Colon (tissue), 2 donors: Measurements from ENCODE around the gene TRIO.

Experiments used
- FAIRE-seq: peaks from 2 replicates; lab custom pipeline; 2012; peaks lifted over from hg19 to GRCh38; lab: Jason Lieb, UNC
- donor health status: control.
- donor health status: control.

The TRIO gene

DNA sequence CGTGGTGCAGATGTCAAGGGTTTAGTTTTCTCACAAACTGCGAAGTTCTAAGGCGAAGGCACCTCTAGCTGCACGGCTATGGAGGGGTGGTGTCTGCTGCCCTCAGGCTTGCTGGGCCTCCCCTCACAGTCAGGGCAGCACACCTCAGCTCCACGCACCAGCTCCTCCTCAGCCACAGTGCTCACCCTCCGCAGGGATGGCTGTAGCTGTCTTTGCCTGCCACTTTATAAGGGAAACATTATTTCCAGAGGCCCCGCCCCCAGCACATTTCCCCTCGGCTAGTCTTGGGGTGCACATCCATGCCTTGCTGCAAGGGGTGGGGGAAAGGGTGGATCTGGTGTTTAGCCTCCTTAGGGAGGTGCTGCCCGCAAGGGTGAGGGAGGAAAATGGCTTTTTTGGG lies 154.6 kb downstream of the TRIO start:
- no peak for FAIRE-seq

DNA sequence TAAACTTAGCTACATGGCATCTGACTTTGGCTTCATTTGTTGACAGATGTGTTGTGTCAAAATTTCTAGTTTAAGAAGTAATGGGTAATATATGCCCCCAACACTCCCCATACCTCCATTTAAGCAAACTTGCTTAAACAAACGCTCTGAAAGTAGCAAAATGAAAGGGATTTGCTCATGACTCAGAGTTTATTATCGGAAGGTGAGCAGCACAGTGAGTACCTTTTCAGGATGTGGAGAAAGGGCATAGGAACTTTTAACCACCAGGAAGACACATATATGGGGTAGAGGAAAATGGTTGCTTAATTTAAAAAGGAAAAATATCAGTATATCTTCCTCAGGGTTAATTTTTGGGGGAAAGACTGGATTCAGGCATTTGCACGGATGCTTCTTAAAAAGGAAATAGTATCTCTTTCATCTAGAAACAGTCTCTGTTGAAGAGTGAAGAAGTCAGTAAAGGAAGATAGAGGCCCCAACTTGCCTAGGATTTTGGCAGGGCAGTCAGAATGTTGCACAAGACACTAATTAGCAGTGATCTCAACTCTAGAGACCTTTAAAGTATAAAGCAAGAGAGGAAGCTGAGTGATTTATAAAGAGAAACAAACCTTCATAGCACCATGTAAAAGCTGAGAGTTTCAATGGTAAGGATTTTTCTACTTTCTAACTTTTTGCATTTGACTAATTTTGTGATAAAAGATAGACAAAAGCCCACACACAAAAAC lies 155.1 kb downstream of the TRIO start:
- no peak for FAIRE-seq

- no peak for FAIRE-seq
Observed at GRCh38 chr5:14299666-14300065, 156.5 kb downstream of the TRIO start.

GRCh38 chr5:14301186-14301585 lies 158.0 kb downstream of the TRIO start:
- FAIRE-seq: no peak

GRCh38 chr5:14302330-14302729 lies 159.2 kb downstream of the TRIO start:
- no peak for FAIRE-seq

- no peak for FAIRE-seq
Observed at GRCh38 chr5:14305045-14305444, 161.9 kb downstream of the TRIO start.

DNA sequence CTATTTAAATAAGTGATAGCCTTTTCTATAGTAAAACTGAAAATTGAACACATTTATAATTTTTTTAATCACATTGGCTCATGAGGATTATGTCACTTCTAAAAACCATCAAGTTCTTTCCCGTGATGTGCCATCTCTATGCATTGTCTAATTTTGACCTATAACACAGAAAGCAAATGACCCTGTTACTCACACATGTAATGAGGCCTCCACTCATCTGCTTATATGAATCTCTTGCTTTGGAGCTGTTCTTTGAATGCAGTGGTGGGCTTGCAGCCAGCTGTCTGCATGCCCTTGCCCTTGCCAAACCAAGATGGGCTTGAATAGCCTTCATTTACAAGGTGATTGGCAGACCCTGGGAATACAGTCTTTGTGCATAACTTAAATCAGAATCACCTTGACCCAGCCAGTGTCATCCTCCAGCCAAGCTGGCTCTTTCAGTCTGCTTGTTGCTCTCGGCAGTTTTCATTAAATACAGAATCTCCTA lies 163.2 kb downstream of the TRIO start:
- no peak for FAIRE-seq

DNA sequence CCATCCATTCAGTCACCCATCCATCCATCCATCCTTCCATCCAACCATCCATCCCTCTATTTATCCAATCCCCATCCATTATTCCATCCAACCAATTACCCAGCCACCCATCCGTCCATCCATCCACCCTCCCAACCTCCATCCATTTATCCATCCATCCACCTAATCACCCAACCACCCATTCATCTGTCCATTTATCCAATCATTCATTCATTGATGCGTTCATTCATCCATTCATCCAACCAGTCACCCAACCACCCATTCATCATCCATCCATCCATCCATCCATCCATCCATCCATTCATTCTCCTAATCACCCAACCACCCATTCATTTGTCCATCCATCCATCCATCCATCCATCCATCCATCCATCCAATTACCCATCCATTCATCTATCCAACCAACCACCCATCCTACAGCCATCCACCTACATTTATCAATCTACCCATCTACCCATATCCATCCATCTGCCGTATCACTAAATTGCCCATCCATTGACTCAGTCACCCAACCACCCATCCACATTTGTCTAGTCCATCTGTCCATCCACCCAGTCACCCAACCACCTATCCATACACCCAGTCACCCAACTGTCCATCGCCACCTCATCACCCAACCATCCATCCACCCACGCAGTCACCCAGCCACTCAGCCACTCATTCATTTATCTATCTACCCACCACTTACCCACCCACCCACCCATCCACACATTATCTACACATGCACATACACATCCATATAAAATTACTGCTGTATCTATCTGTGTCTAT lies 165.4 kb downstream of the TRIO start:
- no peak for FAIRE-seq

DNA sequence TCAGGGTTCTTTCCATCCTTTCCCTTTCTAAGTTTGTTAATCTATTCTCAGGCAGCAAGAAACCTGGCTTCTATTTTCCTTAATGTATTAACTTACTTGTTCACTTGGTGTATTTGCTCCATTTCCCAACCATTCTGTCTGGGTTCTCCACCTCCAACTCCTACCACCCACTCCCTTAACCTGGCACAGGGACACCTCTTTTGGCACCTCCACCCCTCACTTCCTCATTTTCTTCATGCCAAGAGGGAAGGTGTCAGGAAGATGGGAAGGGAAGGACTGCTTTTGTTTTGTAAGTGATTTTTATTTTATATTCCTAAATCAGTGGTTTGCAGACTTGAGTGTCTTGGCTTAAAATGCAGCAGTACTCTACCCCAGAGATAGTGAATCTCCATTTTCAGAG lies 166.1 kb downstream of the TRIO start:
- no peak for FAIRE-seq

DNA sequence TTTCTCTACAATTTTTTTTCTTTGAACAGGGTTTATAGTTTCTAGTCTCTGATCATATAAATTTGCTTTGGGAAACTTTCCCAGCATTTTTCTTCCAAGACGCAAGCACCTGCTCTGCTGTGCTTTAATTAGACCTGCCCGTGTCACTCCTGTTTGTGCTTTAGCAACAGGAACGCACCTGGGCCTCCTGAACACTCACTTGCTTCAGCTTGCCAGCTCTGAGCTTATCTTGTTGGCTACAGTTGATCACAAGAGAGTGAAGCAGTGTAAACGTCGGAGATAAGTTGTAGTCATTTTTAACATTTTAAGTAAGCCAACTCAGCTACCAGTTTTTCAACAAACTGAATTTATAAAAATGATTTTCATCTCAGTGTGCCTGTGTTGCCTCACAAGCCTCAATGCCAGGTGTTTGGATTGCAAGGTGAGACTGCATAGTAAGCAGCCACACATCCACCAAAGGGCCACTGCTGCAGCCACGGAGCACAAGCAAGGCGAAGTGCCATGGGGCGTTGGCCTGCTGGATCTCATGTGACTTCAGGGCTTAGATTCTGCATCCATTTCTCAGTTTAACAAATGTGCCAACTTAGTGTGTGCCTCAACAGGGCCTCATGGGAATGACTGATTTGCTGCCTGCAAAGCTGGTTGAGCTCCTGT lies 166.9 kb downstream of the TRIO start:
- FAIRE-seq: no peak

- FAIRE-seq: no peak
Observed at GRCh38 chr5:14310901-14311300, 167.8 kb downstream of the TRIO start.

GRCh38 chr5:14313986-14314690 lies 171.0 kb downstream of the TRIO start:
- no peak for FAIRE-seq

DNA sequence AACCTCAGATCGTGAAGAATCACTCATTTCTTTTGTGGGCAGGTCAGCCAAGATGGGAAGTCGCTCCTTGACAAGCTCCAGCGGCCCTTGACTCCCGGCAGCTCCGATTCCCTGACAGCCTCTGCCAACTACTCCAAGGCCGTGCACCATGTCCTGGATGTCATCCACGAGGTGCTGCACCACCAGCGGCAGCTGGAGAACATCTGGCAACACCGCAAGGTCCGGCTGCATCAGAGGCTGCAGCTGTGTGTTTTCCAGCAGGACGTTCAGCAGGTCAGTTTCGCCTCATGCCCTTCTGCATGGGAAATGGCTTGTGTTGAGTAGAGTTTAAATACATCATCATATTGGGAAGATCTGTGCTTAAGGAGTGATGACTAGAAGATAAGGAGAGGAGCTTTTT lies 173.3 kb downstream of the TRIO start:
- FAIRE-seq: no peak

DNA sequence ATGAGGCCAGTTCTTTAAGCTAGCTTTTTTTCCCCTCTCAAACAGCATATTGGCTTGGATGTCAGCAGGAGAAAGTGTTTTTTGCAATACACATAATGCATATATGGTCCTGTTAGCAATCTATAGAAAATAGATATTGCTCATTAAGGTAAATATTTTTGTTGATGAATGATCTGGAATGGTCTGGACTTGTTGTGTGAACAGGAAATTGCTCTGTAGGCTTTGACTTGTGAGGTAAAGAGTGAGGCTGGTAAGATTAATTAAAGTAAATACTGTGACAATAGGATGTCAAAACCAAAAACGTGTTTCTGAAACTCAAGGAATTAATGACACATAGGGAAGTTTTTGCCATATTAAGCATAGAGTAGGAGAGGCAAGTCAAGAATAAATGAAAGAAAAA lies 176.0 kb downstream of the TRIO start:
- FAIRE-seq: no peak

DNA sequence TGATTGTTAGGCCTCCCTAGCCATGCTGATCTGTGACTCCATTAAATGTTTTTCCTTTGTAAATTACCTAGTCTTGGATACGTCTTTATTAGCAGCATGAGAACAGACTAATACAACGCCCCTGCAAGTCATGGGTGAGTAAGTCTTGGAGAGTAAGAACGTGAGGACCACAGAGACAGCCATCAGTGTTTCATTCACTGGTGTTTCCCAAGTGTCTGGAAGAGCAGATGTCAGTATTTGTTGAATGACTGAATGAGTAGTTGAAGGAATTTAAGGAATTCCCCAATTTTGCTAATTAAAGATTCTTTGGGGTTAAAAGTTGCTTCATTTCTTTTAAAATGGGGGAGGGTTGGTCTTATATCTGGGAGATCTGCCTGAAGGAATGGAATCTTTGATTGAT lies 178.8 kb downstream of the TRIO start:
- FAIRE-seq: no peak

DNA sequence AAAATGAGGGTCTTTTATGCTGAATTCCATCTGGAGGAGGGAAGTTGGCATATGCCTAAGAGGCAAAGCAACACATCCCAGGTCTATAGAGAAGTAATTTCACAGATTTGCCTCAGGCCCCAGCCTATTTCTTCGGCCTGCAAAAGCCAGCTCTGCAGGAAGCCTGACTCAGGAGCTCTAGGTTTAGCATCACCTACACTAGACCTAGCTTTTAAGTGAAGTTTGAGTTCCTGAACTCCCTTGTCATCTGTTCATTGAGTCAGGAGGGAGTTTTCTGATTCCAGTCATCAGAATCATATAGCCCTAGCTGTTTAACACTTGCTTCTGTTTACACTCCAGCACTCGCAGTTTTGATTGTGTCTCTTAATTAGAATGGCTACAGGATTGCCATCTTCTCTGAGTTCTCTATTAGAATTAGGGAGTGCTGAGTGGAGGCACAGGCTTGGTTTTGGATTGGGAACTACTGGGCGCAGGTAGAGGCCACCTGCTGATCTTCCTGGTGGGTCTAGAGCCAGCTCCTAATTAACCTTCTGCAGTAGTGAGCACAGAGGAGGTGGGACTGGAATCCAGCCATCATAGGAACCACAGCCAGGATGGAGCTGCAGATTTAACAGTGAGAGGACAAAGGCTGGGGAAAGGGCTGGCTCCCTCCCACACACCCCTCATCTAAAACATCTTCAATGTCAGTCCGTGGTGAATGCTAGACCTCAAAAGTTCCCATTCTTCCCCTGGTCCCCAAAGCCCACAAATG lies 179.5 kb downstream of the TRIO start:
- no peak for FAIRE-seq

DNA sequence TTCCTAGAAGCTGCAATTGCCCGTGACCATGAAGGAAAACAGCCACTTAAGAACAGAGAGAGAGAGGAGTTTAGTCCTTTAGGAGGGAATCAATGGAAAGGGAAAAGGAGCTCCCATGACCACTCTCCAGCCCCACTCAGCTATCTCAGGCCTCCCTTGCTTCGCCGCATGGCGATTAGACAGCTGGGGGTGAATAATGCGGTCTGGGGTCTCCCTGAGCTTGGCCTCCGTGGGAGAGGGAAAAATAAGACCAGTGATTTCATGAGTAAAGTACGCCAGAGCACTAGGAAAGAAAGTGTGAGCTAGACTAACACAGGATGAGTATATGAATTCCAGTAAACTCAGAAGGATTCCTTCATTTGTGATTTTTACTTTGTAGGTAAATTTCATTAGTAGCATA lies 180.3 kb downstream of the TRIO start:
- FAIRE-seq: no peak

DNA sequence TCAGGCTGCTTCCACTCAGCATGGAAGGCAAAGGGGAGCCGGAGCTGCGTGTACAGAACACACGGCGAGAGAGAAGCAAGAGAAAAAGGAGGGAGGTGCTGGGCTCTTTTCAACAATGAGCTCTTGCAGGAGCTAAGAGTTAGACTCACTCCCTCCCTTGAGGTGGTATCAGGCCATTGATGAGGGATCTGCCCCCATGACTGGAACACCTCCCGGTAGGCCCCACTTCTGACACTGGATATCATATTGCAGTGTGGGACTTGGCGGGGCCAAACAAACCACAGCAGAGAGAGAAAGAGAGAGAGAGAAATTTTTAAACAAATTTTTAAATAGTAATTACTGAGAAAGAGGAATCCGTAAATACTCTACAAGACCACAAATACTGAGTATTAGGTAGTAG lies 182.2 kb downstream of the TRIO start:
- no peak for FAIRE-seq

GRCh38 chr5:14326035-14326903 lies 183.1 kb downstream of the TRIO start:
- no peak for FAIRE-seq

DNA sequence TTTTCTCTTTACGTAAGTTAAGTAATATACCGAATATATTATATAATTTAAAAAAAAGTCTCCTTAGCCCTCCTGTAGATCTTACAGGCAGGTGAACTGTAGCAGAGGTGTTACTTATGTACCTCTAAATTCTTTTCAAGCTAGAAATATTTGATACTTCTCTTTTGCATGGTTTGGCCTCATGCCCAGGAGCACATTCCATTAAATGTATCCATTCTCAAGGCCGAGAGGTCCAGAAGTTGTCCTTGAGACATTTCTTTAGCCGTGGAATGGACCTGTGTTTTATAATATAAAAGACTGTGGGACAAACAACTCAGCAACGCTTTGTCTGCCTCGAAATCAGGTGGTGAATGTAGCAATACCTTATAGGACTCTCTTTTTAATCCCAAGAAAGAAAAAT lies 184.5 kb downstream of the TRIO start:
- no peak for FAIRE-seq

DNA sequence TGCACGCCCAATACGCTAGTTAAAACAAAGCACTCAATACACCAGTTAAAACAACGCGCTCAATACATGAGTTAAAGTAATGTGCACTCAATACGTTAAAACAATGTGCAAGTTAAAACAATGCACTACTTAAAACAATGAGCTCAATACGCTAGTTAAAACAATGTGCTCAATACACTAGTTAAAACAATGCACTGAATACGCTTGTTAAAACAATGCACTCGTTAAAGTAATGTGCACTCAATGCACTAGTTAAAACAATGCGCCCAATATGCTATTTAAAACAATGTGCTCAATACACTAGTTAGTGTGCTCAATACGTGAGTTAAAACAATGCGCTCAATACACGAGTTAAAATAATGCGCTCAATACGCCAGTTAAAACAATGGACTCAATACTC lies 185.0 kb downstream of the TRIO start:
- no peak for FAIRE-seq
